Activated gamma-delta T cell treated with Interleukin-2 at 50 U/mL for 16 hours (primary cell): ENCODE measurements around the gene VDAC2.
"Not testable (repeated sequence)": the region's sequence is repeated elsewhere in the genome, so short reads cannot be mapped to it uniquely, and the experiment has no call there.

Experiments used
- DNase-seq: peaks from one replicate; pipeline ENCODE4 v3.0.0-alpha.2; 2020

VDAC2 gene

GRCh38 chr10:75210282-75211006 is at the start of gene VDAC2:
VDAC2 (plus strand) TSS chr10:75210796; CDS start chr10:75211159, 363 bp downstream.
- DNase-seq: peak; percentile 94

GRCh38 chr10:75165684-75166622 is 44.6 kb upstream of the VDAC2 start:
- no peak for DNase-seq

GRCh38 chr10:75166623-75166972 is 44.0 kb upstream of the VDAC2 start:
- DNase-seq: no peak

- no peak for DNase-seq
Observed at GRCh38 chr10:75168275-75168674, 42.3 kb upstream of the VDAC2 start.

GRCh38 chr10:75170215-75170614 is 40.4 kb upstream of the VDAC2 start:
- no peak for DNase-seq

- no peak for DNase-seq
Observed at GRCh38 chr10:75175046-75175445, 35.5 kb upstream of the VDAC2 start.

GRCh38 chr10:75176046-75176445 is 34.5 kb upstream of the VDAC2 start:
- DNase-seq: no peak

- DNase-seq: no peak
Observed at GRCh38 chr10:75176736-75177135, 33.9 kb upstream of the VDAC2 start.

GRCh38 chr10:75179657-75180177 is 30.9 kb upstream of the VDAC2 start:
- DNase-seq: no peak

GRCh38 chr10:75180592-75180991 is 30.0 kb upstream of the VDAC2 start:
- no peak for DNase-seq

GRCh38 chr10:75181073-75181472 is 29.5 kb upstream of the VDAC2 start:
- DNase-seq: no peak

GRCh38 chr10:75186310-75186709 is 24.3 kb upstream of the VDAC2 start:
- no peak for DNase-seq

- DNase-seq: peak; percentile 71
Observed at GRCh38 chr10:75187961-75188426, 22.6 kb upstream of the VDAC2 start.

GRCh38 chr10:75188522-75188921 is 22.1 kb upstream of the VDAC2 start:
- not testable (repeated sequence) for DNase-seq

GRCh38 chr10:75189266-75190096 is 21.1 kb upstream of the VDAC2 start:
- no peak for DNase-seq

GRCh38 chr10:75191821-75192568 is 18.6 kb upstream of the VDAC2 start:
- DNase-seq: no peak

GRCh38 chr10:75194625-75195024 is 16.0 kb upstream of the VDAC2 start:
- DNase-seq: not testable (repeated sequence)

- DNase-seq: no peak
Observed at GRCh38 chr10:75195035-75195763, 15.4 kb upstream of the VDAC2 start.

GRCh38 chr10:75197066-75197465 is 13.5 kb upstream of the VDAC2 start:
- no peak for DNase-seq

- no peak for DNase-seq
Observed at GRCh38 chr10:75197906-75198305, 12.7 kb upstream of the VDAC2 start.

- not testable (repeated sequence) for DNase-seq
Observed at GRCh38 chr10:75199949-75200348, 10.6 kb upstream of the VDAC2 start.
